GM21825 (cell line): ENCODE data around the gene EHD4.

ENCODE experiments used
- ATAC-seq: cut with Tn5 transposase; IDR thresholded peaks from one replicate; pipeline ENCODE4 v1.9.1; 2021; ENCODE audit warnings: mild to moderate bottlenecking, moderate library complexity; ENCODE audit not compliant: unreplicated experiment

Gene EHD4

DNA sequence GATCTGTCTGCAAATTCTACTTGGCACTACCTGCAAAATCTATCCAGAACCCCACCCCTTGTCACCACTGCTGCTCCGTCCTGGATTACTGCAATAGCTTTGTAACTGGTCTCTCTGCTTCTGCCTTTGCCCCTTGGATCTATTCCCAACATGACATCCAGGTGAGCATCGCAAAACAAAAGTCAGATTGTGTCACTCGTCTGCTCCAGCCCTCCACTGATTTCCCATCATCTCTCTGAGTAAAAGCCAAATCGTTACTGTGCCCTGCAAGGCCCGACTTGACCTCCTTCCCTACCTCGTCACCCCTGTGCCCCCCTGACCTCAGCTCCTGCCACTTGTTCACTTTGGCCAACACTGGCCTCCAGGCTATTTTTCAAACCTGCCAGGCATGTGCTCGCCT, 87.9 kb downstream of the EHD4 start:
- ATAC-seq: no peak

DNA sequence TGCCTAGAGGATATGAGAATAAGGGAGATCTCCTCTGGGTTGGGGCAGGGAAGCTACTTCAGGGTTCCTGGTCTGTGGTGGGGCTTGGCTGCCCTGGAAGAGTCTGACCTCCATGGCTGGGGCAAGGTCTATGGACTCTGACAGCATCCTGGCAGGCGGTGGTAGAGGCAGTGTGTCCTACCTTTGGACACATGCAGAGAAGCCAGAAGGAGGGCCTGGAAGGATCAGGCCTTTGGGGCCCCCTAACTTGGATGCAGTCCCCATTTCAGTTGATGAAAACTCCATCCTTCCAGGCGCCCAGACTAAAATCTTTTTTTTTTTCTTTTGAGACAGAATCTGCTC, 88.9 kb downstream of the EHD4 start:
- no peak for ATAC-seq

DNA sequence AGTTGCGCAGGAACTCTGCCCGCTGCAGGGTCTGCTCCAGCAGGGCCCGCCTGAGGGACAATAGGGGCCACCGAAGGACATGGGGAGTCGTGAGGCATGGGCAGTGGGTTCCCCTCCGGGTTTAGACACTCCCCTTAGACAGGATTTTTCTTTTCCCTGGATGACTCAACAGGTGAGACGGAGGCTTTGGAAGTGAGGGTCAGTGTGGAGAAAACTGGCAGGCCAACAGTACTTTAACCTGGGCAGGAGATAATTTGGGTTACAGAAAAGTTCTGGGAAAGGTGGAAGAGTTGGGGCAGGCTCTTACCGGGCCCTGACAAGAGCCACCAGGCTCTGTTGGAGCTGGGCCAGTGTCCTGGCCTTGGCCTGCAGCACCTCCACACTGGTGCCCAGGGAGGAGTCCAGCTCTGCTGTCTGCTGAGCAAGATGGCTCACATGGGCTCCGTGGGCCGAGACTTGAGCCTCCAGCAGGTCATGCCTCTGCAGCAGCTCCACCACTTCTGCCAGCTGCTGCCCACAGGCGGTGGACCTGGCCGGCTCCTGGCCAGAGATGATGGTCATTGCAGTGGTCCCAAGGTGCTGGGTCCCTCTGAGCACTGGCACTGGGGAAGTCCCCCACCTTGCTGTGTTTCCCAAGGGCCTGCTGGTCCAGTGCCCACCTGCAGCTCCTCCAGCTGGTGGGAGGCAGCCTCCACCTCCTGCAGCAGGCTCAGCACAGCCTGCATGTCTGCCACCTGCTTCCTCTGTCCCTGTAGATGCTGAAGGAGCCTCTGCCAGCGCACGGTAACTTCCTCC, 89.5 kb downstream of the EHD4 start:
- no peak for ATAC-seq

DNA sequence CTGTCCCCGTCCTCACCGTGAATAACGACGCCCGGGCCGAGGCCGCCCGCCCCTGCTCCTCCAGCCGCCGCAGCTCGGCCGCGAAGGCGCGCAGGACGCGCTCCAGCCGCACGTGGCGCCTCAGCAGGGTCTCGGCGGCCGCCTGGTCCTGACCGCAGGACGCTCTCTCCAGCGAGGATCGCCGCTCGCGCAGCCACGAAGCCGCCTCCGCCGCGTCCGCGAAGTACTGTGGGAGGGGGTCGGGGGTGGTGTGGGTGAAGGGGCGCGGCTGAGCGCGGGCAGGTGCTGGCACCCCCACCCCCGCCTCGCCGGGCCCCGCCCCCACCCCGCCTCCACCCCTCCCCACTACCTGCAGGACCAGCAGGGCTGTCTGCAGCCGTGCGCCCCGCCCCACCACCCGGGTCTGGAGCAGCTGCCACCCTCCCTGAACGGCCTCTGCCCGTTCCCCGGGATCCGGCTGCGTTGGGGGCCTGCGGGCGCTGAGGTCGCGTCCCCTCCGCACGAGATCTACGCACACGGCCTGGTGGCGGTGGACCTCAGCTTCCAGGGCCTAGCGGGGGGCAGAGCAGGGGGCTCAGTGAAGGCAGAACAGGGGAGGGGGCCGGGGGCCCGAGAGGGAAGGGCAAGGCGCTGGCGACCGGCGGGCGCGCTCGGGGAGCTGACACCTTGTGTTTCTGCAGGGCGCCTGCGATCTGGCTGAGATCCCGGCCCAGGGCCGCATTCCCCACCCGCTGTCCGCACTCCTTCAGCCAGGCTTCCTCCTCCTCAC, 90.3 kb downstream of the EHD4 start:
- no peak for ATAC-seq

DNA sequence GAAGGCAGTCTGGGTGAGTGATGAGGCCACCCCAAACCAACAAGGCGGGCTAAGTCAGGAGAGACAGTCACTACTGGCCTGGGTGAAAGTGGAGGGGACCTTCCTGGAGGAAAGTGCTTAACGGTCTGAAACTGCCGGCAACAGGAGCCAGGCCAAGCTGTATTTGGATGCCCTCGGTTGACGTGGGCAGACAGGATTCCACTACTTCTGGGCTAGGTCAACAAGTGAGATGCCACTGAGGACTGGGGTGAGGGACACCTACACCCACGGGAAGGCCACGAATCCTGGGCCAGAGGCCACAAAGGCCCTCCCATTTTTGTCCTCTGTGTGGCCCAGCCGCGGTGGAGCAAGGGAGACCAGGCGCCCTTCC, 90.8 kb downstream of the EHD4 start:
- no peak for ATAC-seq

DNA sequence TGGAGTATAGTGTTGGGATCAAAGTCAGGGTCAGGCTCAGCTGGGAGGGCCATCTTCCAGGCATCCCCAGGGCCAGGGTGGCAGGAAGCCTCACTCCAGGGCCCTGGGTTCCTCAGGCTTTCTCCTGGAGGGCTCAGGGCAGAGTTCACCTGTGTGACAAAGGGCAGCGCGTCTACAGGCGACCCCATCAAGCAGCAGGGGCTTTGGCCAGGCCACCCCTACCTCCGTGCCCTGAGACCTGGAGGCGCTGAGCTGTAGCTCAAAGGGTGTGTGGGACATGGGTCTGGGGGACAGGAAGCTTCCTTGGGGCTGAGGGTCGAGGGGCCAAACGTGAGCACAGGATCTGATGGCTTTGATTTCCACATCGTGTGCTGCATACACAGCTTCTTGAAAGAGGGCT, 91.3 kb downstream of the EHD4 start:
- no peak for ATAC-seq

DNA sequence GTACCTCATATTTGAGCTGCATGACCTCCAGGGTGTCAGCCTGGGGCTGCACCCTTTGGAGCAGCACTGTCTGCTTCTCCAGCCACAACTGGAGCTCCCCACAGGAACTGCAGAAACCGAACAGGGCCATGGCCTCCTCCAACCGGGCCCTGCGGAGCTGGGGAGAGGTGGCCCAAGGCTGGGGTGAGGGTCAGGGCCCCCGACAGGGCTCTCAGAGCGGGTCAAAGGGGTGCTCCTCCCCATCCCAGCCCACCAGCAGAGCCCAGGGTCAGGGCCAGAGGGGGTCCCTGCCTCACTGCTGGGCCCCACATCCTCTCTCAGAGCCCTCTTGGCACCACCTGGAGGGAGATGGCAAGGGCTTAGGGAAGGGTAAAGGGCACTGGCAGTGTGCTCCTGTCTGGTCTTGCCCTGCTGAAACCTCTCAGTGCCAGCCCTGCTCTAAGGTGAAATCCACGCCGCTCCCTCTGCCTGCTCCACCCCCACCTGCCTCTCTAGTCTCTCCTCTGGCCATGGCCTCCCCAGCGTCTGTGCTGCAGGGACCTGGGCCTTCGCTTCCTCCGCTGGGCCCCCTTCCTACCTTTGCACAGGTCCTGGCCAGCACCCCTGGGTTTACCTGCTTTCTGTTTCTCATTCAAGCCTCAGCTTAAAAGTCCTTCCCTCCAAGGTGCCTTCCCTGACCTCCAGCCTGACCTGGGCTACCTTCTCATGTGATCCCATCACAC, 92.0 kb downstream of the EHD4 start:
- ATAC-seq: no peak

DNA sequence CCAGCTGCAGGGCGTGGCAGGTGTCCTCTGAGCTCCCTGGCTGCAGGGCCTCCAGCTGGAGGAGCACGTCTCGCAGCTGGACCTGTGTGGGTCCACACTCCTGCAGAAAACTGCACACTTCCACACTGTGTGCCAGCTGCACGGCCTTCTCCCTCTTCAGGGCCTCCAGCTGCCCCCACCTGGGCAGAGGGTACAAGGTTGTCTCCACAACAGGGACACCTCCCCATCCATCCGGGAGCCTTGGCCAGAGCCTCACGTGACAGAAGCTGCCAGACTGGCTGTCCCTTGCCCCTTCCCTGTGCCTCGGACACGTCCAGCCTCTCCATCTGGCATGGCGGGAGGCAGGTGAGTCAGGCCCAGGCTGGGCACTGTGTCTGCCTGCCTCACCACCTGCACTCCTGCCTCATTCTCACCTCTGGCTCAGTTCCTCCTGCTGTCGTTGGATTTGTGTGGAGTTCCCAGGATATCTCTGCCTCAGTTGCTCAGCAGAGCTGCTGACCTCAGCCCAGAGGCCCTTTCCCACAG, 93.0 kb downstream of the EHD4 start:
- no peak for ATAC-seq

DNA sequence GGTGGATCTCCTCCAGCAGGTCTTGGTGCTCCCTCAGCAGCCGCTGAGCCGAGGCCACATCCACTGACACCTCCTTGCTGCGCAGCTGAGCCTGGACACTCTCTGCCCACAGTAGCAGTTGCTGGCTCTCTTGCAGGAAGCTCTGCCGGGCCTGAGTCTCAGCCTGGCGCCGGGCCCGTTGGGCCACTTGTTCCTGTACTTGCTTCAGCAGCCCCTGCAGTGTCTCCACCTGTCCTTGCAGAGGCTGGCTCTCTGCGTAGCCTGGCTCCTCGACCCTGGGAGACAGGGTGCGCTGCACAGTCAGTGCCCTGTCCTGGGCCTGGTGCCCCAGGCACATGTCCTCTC, 94.0 kb downstream of the EHD4 start:
- ATAC-seq: no peak

DNA sequence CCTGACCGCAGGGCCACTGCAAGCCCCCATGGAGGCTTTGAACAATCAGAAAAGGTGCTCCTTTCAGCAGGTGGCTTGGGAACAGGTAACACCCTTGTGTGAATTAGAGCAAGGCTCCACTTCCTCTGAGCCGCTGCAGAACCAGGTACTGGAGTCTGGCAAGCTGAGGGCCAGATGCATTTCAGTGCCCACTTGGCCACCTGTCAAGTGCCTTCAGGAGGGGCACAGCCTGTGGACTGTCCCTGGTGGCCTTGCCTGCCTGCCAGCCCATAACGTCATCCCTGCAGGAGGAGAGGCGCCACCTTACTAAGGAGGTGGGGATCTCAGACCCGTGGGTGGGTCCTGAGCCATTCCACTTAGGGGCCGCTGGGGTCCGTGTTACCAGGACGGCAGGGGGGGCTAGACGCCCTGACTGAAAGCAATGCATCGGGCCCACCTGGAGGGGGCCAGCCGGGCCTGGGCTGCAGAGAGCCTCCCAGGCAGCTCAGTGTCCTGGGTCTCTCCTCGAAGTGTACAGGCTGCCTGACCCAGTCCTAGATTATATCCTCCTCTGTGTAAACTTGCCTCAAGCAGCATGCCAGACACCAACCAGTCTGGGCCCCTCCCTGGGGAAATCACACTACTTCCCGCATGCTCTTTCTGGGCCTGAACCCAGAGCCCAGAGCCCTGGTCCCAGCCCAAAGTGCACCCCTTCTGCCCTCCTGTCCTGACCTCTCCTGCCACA, 94.6 kb downstream of the EHD4 start:
- no peak for ATAC-seq

DNA sequence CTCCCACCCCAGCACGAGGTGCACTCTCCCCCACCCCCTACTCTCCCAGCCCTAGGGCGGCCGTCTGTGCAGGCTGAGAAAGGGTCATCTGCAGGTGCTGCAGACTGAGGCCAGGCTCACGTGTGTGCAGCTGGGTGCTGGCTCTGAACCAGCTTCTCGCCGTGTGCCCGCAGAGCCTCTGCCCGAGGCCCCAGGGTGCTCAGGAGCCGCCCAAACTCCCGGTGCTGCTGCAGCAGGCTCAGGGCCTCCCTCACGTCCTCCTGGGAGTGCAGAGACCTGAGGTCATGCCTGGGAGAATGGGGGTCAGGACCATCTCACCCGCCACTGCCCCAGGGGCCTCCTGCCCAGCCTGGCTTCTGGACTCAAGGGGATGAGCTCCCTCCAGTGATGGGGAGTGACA, 95.7 kb downstream of the EHD4 start:
- no peak for ATAC-seq

DNA sequence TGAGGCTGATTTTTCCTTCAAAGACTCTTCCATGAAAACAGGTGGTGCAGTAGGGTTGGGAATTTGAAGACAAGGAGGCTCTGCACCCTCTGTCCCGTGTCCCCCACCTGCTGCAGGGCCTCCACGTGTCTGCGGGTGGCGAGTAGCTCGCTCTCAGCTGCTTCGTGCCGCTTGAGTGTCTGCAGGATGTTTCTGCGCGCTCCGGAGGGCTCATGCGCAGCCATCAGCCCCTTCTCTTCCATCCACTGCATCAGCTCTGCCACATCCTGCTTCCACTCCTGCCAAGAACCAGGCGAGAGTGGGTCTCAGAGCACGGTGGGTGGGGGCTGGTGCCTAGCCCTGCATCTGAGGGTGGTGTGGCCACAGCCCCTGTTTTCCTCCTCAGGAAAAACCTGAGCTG, 96.3 kb downstream of the EHD4 start:
- ATAC-seq: no peak

DNA sequence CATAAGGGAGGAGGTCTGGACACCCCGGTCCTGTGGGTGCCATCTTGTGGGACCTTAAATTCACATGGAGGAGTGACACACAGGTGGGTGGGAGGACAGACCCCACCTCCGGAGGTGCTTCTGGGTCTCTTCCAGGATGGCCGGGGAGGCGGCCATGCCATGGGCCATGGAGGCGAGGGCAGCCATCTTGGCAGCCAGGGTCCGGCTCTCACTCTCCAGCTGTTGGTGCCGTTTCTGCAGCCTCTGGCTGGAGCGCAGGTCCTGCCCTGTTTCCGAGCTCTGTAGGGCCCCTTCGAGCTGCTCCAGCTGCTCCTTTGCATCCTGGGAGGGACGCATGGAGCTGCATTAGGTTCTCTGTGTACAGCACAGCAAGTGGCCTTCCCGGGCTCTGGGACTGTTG, 97.6 kb downstream of the EHD4 start:
- no peak for ATAC-seq

DNA sequence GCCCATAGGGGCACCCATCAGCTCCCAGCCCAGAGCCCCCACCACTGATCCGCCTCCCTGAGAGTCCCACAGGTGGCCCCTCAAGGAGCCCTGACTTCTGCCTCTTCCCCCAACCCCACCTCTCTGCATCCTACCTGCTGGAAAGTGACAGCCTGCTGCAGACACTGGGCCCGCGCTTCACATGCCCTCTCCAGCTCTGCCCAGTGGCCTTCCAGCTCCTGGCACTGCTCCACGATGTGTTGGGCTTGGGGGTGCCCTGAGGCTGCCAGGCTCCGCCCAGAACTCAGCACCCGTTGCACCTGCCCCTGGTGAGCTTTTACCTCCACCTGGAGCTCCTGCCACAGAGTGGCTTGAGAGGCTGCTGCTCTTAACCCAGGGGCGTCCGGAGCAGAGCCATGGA, 98.6 kb downstream of the EHD4 start:
- no peak for ATAC-seq

DNA sequence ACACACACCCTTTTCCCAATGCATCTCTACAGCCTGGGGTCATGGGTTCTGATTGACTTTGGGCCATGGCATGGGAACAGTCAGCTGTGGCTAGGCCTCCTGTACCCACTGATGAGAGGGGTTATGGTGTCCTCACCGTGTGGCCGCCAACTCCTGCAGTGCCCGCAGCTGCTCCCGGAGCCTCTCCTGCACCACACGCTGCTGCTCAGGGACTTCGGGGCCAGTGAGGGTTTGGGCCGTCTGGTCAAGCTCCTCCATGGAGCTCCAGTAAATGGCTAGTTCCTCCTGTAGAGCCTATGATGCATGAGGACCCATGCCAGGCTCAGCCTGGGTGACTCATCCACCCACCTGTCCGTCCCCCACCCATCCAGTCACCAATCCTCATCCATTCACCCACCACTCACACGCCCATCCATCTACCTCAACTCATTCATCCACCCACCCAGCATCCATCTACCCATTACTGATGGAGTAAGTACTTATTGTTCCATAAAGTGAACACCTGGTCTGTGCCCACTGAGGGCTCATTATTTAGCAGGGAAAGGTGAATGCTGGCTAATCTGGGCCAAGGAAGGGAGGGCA, 100.1 kb downstream of the EHD4 start:
- ATAC-seq: no peak

DNA sequence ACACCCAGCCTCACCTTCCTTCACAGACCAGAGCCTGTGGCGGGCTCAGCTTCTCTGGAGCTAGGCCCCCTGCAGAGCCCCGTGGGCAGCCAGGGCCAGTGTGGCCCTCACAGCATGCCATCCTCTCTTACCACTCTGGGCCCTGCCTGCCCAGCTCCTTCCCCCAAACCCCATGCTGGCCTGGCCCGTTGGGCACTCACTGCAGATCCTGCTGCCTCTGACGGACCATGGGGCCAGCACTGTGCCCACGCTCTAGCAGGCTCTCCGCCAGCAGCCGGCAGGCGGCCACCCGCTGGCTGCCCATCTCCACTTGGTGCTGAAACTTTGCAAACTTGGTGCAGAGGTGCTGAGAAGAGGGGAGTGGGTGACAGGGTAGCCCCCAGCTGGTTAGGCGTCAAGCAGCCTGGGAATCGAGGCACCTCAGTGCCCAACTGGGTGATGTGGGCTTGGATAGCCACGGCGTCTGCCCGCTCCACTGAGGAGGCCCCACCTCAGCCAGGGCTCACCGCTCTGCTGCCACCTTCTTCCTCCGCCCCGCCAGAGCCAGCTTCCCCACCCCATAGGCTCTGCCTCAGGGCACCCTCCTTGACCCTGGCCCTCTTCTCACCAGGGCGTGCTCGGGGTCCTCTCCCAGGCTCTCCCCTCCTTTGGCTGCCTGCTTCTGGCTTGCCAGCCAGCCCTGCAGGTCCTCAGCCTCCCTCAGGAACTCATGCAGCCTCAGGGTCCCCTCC, 101.0 kb downstream of the EHD4 start:
- ATAC-seq: no peak

DNA sequence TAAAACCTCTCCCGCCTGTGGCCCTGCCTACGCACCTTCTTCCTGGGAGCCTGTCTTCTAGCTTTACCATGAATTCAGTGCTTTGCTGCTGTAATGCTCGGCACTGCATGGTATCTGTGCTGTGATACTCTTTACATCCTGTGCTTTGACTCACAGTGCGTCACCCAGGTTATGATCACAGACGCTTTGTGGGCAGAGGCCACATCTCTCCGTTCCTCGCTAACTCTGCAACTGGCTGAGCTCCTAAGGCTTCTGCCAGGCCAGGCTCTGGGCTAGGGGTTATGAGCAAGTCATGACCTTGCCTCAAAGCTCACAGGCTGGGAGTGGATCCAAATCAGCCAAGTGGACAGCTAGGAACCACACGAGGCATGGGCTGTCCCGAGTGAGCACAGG, 101.7 kb downstream of the EHD4 start:
- no peak for ATAC-seq

DNA sequence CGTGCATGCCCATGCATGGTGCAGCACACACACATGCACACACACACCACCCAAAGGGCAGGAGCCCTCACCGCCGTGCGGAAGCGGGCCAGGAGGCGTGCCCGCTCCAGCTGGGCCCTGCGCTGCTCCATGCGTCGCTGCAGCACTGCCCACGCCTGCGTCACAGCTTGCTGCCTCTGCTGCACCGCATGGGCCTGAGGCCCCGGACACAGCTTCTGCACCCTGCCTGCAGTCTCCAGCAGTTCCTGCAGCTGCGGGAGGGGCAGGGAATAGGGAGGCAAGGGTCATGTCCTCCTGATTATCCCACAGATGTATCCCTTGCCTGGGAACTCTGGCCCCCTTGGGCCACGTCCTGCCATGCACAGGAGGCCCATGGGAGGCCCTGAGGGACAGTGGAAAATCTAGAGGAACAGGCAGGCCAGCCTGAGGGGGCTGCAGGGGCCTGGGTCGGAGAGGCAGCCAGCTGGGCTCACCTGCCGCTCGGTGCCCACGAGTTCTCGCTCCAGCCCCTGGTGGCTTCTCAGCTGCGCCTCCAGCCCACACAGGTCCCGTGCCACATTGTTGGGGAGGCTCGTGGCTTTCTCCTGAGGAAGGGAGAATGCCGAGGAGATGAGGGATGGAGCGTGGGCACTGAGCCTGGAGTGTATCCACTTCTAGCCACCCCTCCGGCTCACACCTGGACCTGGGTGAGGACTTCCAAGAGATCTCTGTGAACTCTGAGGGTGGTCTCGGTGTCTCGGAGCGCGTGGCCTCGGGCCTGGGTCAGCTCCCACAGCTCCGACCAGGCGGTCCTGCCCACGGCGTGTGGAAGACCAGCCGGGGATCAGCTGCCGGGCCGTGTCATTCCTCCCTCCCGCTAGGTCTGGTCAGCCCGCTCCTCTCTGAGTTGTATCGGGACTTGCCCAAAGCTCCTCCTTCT, 102.3 kb downstream of the EHD4 start:
- ATAC-seq: no peak

DNA sequence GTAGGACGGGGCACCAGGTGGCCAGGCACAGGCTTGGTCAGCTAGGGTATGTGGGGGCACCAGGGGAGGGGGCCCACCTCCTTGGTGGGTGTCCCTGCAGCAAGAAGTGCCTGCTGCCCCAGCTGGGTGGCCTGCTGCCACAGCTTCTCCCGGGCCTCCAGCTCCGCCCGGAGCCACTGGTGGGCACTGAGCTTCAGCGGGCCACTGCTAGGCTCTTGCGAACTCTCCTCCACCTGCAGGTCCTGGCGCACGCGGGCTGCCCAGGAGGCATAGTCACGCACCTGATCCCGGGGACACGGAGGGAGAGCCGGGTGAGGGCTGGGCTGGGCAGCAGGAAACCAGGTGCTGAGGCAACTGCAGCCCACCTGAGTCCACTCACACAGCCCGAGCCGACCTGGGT, 104.0 kb downstream of the EHD4 start:
- no peak for ATAC-seq
